HEK293T (cell line): ENCODE data around the gene PHF3.

Experiments used
- CTCF ChIA-PET: fragments of 350-600 bp; formaldehyde crosslinking; extraction: SDS; loops from one replicate; lab custom pipeline; 2021; ENCODE audit warnings: antibody characterized with exemption, inconsistent platforms; lab: Yijun Ruan, JAX
- POLR2A ChIA-PET: fragments of 350-600 bp; formaldehyde crosslinking; extraction: SDS; loops from one replicate; lab custom pipeline; 2020; ENCODE audit warnings: antibody characterized with exemption, inconsistent platforms; lab: Yijun Ruan, JAX
- DNase-seq: peaks from one replicate; pipeline ENCODE4 v3.0.0; 2012; ENCODE audit warnings: mixed read lengths; ENCODE audit errors: extremely low spot score
- ARNT ChIP-seq: fragments of 450-650 bp; IDR thresholded peaks from 2 replicates; pipeline ENCODE4 v1.6.1; 2017; ENCODE audit warnings: mild to moderate bottlenecking
- BHLHE40 ChIP-seq: fragments of 450-650 bp; IDR thresholded peaks from 2 replicates; pipeline ENCODE4 v1.6.1; 2016; ENCODE audit warnings: mild to moderate bottlenecking, moderate library complexity, borderline replicate concordance
- CTBP1 ChIP-seq: fragments of 450-650 bp; IDR thresholded peaks from 2 replicates; pipeline ENCODE4 v1.6.1; 2016; ENCODE audit warnings: borderline replicate concordance
- ELF4 ChIP-seq: fragments of 450-650 bp; IDR thresholded peaks from 2 replicates; pipeline ENCODE4 v1.6.1; 2017; ENCODE audit warnings: antibody characterized with exemption
- FOXA1 ChIP-seq: fragments of 450-650 bp; IDR thresholded peaks from 2 replicates; pipeline ENCODE4 v1.6.1; 2016; ENCODE audit warnings: mild to moderate bottlenecking
- FOXK2 ChIP-seq: fragments of 450-650 bp; IDR thresholded peaks from 2 replicates; pipeline ENCODE4 v1.6.1; 2016; ENCODE audit warnings: mild to moderate bottlenecking
- FOXM1 ChIP-seq: fragments of 450-650 bp; IDR thresholded peaks from 2 replicates; pipeline ENCODE4 v1.6.1; 2017; ENCODE audit warnings: mild to moderate bottlenecking, borderline replicate concordance
- HDGF ChIP-seq: fragments of 450-650 bp; IDR thresholded peaks from 2 replicates; pipeline ENCODE4 v1.6.1; 2017; ENCODE audit warnings: antibody characterized with exemption, borderline replicate concordance
- L3MBTL2 ChIP-seq: fragments of 450-650 bp; conservative IDR thresholded peaks from 2 replicates; pipeline ENCODE4 v1.6.1; 2016; ENCODE audit warnings: mild to moderate bottlenecking
- LEF1 ChIP-seq: fragments of 450-650 bp; IDR thresholded peaks from 2 replicates; pipeline ENCODE4 v1.6.1; 2017; ENCODE audit warnings: mild to moderate bottlenecking, borderline replicate concordance
- NFRKB ChIP-seq: fragments of 450-650 bp; IDR thresholded peaks from 2 replicates; pipeline ENCODE4 v1.6.1; 2016; ENCODE audit warnings: mild to moderate bottlenecking, moderate library complexity
- SP1 ChIP-seq: fragments of 450-650 bp; IDR thresholded peaks from 2 replicates; pipeline ENCODE4 v1.6.1; 2017
- SUZ12 ChIP-seq: fragments of 450-650 bp; IDR thresholded peaks from 2 replicates; pipeline ENCODE4 v1.6.1; 2016; ENCODE audit warnings: mild to moderate bottlenecking
- TARDBP ChIP-seq: fragments of 450-650 bp; IDR thresholded peaks from 2 replicates; pipeline ENCODE4 v1.6.1; 2016
- ZNF384 ChIP-seq: fragments of 450-650 bp; IDR thresholded peaks from 2 replicates; pipeline ENCODE4 v1.6.1; 2016
- TF ChIP-seq, protein P1 (sequence below): fragments of 450-650 bp; IDR thresholded peaks from 2 replicates; pipeline ENCODE4 v1.6.1; 2016

Gene PHF3, protein sequence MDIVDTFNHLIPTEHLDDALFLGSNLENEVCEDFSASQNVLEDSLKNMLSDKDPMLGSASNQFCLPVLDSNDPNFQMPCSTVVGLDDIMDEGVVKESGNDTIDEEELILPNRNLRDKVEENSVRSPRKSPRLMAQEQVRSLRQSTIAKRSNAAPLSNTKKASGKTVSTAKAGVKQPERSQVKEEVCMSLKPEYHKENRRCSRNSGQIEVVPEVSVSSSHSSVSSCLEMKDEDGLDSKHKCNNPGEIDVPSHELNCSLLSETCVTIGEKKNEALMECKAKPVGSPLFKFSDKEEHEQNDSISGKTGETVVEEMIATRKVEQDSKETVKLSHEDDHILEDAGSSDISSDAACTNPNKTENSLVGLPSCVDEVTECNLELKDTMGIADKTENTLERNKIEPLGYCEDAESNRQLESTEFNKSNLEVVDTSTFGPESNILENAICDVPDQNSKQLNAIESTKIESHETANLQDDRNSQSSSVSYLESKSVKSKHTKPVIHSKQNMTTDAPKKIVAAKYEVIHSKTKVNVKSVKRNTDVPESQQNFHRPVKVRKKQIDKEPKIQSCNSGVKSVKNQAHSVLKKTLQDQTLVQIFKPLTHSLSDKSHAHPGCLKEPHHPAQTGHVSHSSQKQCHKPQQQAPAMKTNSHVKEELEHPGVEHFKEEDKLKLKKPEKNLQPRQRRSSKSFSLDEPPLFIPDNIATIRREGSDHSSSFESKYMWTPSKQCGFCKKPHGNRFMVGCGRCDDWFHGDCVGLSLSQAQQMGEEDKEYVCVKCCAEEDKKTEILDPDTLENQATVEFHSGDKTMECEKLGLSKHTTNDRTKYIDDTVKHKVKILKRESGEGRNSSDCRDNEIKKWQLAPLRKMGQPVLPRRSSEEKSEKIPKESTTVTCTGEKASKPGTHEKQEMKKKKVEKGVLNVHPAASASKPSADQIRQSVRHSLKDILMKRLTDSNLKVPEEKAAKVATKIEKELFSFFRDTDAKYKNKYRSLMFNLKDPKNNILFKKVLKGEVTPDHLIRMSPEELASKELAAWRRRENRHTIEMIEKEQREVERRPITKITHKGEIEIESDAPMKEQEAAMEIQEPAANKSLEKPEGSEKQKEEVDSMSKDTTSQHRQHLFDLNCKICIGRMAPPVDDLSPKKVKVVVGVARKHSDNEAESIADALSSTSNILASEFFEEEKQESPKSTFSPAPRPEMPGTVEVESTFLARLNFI (N-terminal part only)

GRCh38 chr6:63635588-63636517 is at the start of gene PHF3:
TSS of gene PHF3 (plus strand) at chr6:63635802. CDS start at chr6:63646552, 10,750 bp downstream.
- POLR2A ChIA-PET = interaction anchor here (0.6 to 2.0 kb wide), 16 partner anchors 8 to 157 kb away, joined by 3 to 22 read pairs (median 4); no protein-coding TSS in a partner anchor
- DNase-seq = peak; percentile 92
- CTCF ChIA-PET = interaction anchor here (2.6 kb wide), 1 partner anchor 38 kb away, joined by 16 read pairs; no protein-coding TSS in a partner anchor
- TF ChIP-seq SUZ12 (no peak), ARNT (peak; percentile 65), SP1 (no peak), TARDBP (no peak), FOXA1 (no peak), ZNF384 (no peak), FOXM1 (peak; percentile 84), ELF4 (no peak), BHLHE40 (no peak), CTBP1 (0 out of 2 replicates have a peak, but pooled peaks have one; percentile 17), NFRKB (no peak), FOXK2 (no peak), HDGF (no peak), LEF1 (peak; percentile 81; the same call in 1 of the 2 replicates), L3MBTL2 (peak; percentile 85)
- TF ChIP-seq, protein P1, sequence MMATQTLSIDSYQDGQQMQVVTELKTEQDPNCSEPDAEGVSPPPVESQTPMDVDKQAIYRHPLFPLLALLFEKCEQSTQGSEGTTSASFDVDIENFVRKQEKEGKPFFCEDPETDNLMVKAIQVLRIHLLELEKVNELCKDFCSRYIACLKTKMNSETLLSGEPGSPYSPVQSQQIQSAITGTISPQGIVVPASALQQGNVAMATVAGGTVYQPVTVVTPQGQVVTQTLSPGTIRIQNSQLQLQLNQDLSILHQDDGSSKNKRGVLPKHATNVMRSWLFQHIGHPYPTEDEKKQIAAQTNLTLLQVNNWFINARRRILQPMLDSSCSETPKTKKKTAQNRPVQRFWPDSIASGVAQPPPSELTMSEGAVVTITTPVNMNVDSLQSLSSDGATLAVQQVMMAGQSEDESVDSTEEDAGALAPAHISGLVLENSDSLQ = no peak

- ChIA-PET POLR2A (no interaction called here), CTCF (no interaction called here)
- DNase-seq = no peak
- no peak for TF ChIP-seq LEF1
- no peak for TF ChIP-seq ARNT
- TF ChIP-seq, protein P1 = no peak
Observed at GRCh38 chr6:63589952-63590411, 45.6 kb upstream of the PHF3 start.

- ChIA-PET POLR2A (interaction anchor here (1.5 kb wide), 1 partner anchor 10 kb away, joined by 5 read pairs; no protein-coding TSS in a partner anchor), CTCF (interaction anchor here (0.6 kb wide), 1 partner anchor 28 kb away, joined by 6 read pairs; no protein-coding TSS in a partner anchor)
- no peak for DNase-seq
- TF ChIP-seq TARDBP (no peak), ZNF384 (no peak), ELF4 (no peak), FOXK2 (no peak), HDGF (no peak), FOXM1 (no peak), LEF1 (no peak), BHLHE40 (no peak), SP1 (no peak), NFRKB (no peak), SUZ12 (no peak), L3MBTL2 (no peak), FOXA1 (no peak), ARNT (no peak), CTBP1 (no peak)
- TF ChIP-seq, protein P1 = no peak
Observed at GRCh38 chr6:63592886-63593285, 42.7 kb upstream of the PHF3 start.
